HEK293 (cell line): ENCODE results near the gene KCNA5.

Experiments
- GLIS2 ChIP-seq: fragments of 450-650 bp; formaldehyde crosslinking; IDR thresholded peaks from 2 replicates; pipeline ENCODE4 v1.5.1; 2016; ENCODE audit warnings: missing biosample characterization, missing genetic modification characterization
- INSM2 ChIP-seq: fragments of 450-650 bp; formaldehyde crosslinking; IDR thresholded peaks from 2 replicates; pipeline ENCODE4 v1.5.1; 2016; ENCODE audit warnings: missing biosample characterization, missing genetic modification characterization
- KLF8 ChIP-seq: fragments of 450-650 bp; formaldehyde crosslinking; IDR thresholded peaks from 2 replicates; pipeline ENCODE4 v1.5.1; 2016; ENCODE audit warnings: missing biosample characterization, missing genetic modification characterization
- PATZ1 ChIP-seq: fragments of 450-650 bp; formaldehyde crosslinking; IDR thresholded peaks from 2 replicates; pipeline ENCODE4 v1.5.1; 2016; ENCODE audit warnings: missing biosample characterization, missing genetic modification characterization
- PRDM10 ChIP-seq: fragments of 450-650 bp; formaldehyde crosslinking; IDR thresholded peaks from 2 replicates; pipeline ENCODE4 v1.5.1; 2016; ENCODE audit warnings: missing biosample characterization, missing genetic modification characterization
- SP7 ChIP-seq: fragments of 450-650 bp; formaldehyde crosslinking; IDR thresholded peaks from 2 replicates; pipeline ENCODE4 v1.5.1; 2016; ENCODE audit warnings: missing biosample characterization, missing genetic modification characterization
- ZBTB17 ChIP-seq: fragments of 450-650 bp; formaldehyde crosslinking; IDR thresholded peaks from 2 replicates; pipeline ENCODE4 v1.5.1; 2016; ENCODE audit warnings: missing biosample characterization, missing genetic modification characterization
- ZBTB21 ChIP-seq: fragments of 450-650 bp; formaldehyde crosslinking; IDR thresholded peaks from 2 replicates; pipeline ENCODE4 v1.5.1; 2017; ENCODE audit warnings: missing biosample characterization, missing genetic modification characterization
- ZBTB48 ChIP-seq: fragments of 450-650 bp; formaldehyde crosslinking; IDR thresholded peaks from 2 replicates; pipeline ENCODE4 v1.5.1; 2016; ENCODE audit warnings: missing biosample characterization, missing genetic modification characterization
- ZEB2 ChIP-seq: fragments of 450-650 bp; formaldehyde crosslinking; IDR thresholded peaks from 2 replicates; pipeline ENCODE4 v1.5.1; 2016; ENCODE audit warnings: missing biosample characterization, missing genetic modification characterization
- ZIC2 ChIP-seq: fragments of 450-650 bp; formaldehyde crosslinking; IDR thresholded peaks from 2 replicates; pipeline ENCODE4 v1.5.1; 2016; ENCODE audit warnings: missing biosample characterization, missing genetic modification characterization
- ZNF184 ChIP-seq: fragments of 450-650 bp; IDR thresholded peaks from 2 replicates; pipeline ENCODE4 v1.5.1; 2018; ENCODE audit warnings: missing biosample characterization, mild to moderate bottlenecking, missing genetic modification characterization
- ZNF19 ChIP-seq: fragments of 450-650 bp; formaldehyde crosslinking; IDR thresholded peaks from 2 replicates; pipeline ENCODE4; 2016; ENCODE audit warnings: missing biosample characterization, missing genetic modification characterization, low read depth
- ZNF239 ChIP-seq: fragments of 450-650 bp; formaldehyde crosslinking; IDR thresholded peaks from 2 replicates; pipeline ENCODE4 v1.5.1; 2016; ENCODE audit warnings: missing biosample characterization, missing genetic modification characterization
- ZNF324 ChIP-seq: fragments of 450-650 bp; formaldehyde crosslinking; IDR thresholded peaks from 2 replicates; pipeline ENCODE4 v1.5.1; 2016; ENCODE audit warnings: missing biosample characterization, missing genetic modification characterization
- ZNF366 ChIP-seq: fragments of 450-650 bp; formaldehyde crosslinking; conservative IDR thresholded peaks from 2 replicates; pipeline ENCODE4 v1.5.1; 2016; ENCODE audit warnings: missing biosample characterization, missing genetic modification characterization
- ZNF398 ChIP-seq: fragments of 450-650 bp; formaldehyde crosslinking; IDR thresholded peaks from 2 replicates; pipeline ENCODE4 v1.5.1; 2017; ENCODE audit warnings: missing biosample characterization, missing genetic modification characterization
- ZNF558 ChIP-seq: fragments of 450-650 bp; formaldehyde crosslinking; IDR thresholded peaks from 2 replicates; pipeline ENCODE4 v1.5.1; 2016; ENCODE audit warnings: missing biosample characterization, missing genetic modification characterization
- ZNF629 ChIP-seq: fragments of 450-650 bp; formaldehyde crosslinking; IDR thresholded peaks from 2 replicates; pipeline ENCODE4 v1.5.1; 2017; ENCODE audit warnings: missing biosample characterization, missing genetic modification characterization
- ZNF639 ChIP-seq: fragments of 450-650 bp; formaldehyde crosslinking; IDR thresholded peaks from 2 replicates; pipeline ENCODE4 v1.5.1; 2016; ENCODE audit warnings: missing biosample characterization, missing genetic modification characterization
- ZNF660 ChIP-seq: fragments of 450-650 bp; IDR thresholded peaks from 2 replicates; pipeline ENCODE4 v1.5.1; 2018; ENCODE audit warnings: missing biosample characterization, mild to moderate bottlenecking, missing genetic modification characterization
- ZNF707 ChIP-seq: fragments of 450-650 bp; formaldehyde crosslinking; IDR thresholded peaks from 2 replicates; pipeline ENCODE4 v1.5.1; 2016; ENCODE audit warnings: missing biosample characterization, missing genetic modification characterization
- ZNF768 ChIP-seq: fragments of 450-650 bp; formaldehyde crosslinking; IDR thresholded peaks from 2 replicates; pipeline ENCODE4 v1.5.1; 2018; ENCODE audit warnings: missing biosample characterization, mild to moderate bottlenecking, missing genetic modification characterization
- ZNF785 ChIP-seq: fragments of 450-650 bp; formaldehyde crosslinking; IDR thresholded peaks from 2 replicates; pipeline ENCODE4 v1.5.1; 2016; ENCODE audit warnings: missing biosample characterization, missing genetic modification characterization
- ZSCAN18 ChIP-seq: fragments of 450-650 bp; formaldehyde crosslinking; IDR thresholded peaks from 2 replicates; pipeline ENCODE4 v1.5.1; 2016; ENCODE audit warnings: missing biosample characterization, missing genetic modification characterization

The KCNA5 gene

GRCh38 chr12:4997939-4998338, 45.7 kb upstream of the KCNA5 start (continued):
- TF ChIP-seq GLIS2 (tag by site-specific recombination) (peak; percentile 79), ZBTB21 (tag by site-specific recombination) (0 out of 2 replicates have a peak, but pooled peaks have one; percentile 56), INSM2 (tag by site-specific recombination) (peak; percentile 80), ZBTB48 (0 out of 2 replicates have a peak, but pooled peaks have one; percentile 53), ZNF768 (tag by site-specific recombination) (no peak), ZEB2 (tag by site-specific recombination) (peak; percentile 72), ZNF639 (0 out of 2 replicates have a peak, but pooled peaks have one; percentile 74), ZNF239 (tag by site-specific recombination) (no peak), ZNF19 (tag by site-specific recombination) (no peak), PRDM10 (tag by site-specific recombination) (no peak), PATZ1 (tag by site-specific recombination) (peak; percentile 59), ZNF707 (no peak), ZSCAN18 (tag by site-specific recombination) (no peak), KLF8 (tag by site-specific recombination) (no peak), ZNF558 (peak; percentile 66; the same call in 1 of the 2 replicates), ZIC2 (tag by site-specific recombination) (peak; percentile 74), ZNF184 (tag by site-specific recombination) (0 out of 2 replicates have a peak, but pooled peaks have one; percentile 66), ZNF660 (tag by site-specific recombination) (peak; percentile 88), ZNF366 (peak; percentile 86), ZNF324 (tag by site-specific recombination) (no peak), SP7 (peak; percentile 71), ZNF398 (tag by site-specific recombination) (0 out of 2 replicates have a peak, but pooled peaks have one; percentile 43), ZBTB17 (peak; percentile 79), ZNF785 (no peak), ZNF629 (peak; percentile 71)
